Sigmoid colon (tissue), 7 donors: Measurements from ENCODE around the gene MRPS5. TPM values are rescaled to one million over a fixed set of nuclear protein-coding genes. Genes with fewer than 3 reads are reported as not detected.

Experiments
- DNase-seq: peaks from one replicate; pipeline ENCODE4 v3.0.0-alpha.2; 2019
- H3K27ac ChIP-seq, 4 donors: fragments of 200-600 bp; sonication (generic); one replicate each; pipeline ENCODE4 v1.5.1; 2016 to 2019; ENCODE audit warnings: mild to moderate bottlenecking in 1 of 4
- H3K27me3 ChIP-seq, 3 donors: fragments of 200-600 bp; sonication (generic); one replicate each; pipeline ENCODE4 v1.5.1; 2019; ENCODE audit warnings: mild to moderate bottlenecking in 1 of 3
- H3K36me3 ChIP-seq, 4 donors: fragments of 200-600 bp; sonication (generic); one replicate each; pipeline ENCODE4 v1.5.1; 2016 to 2019
- H3K4me1 ChIP-seq, 4 donors: fragments of 200-600 bp; sonication (generic); one replicate each; pipeline ENCODE4 v1.5.1; 2017 to 2019
- H3K4me3 ChIP-seq, 4 donors: fragments of 200-600 bp; sonication (generic); one replicate each; pipeline ENCODE4 v1.5.1; 2017 to 2019; ENCODE audit warnings: mild to moderate bottlenecking in 2 of 4, moderate library complexity in 1 of 4
- H3K9me3 ChIP-seq, 4 donors: fragments of 200-600 bp in 3 of 4; sonication (generic) in 3 of 4; one replicate each; pipeline versions ENCODE4 v1.5.1 to v1.6.1; 2013 to 2019
- CTCF ChIP-seq, 4 experiments: fragments of 450-650 bp in 3 of 4; fragments of 200-600 bp in 1 of 4; IDR thresholded peaks; one replicate each; pipeline ENCODE4 v1.5.1; 2016 to 2019; ENCODE audit warnings: antibody characterized with exemption in 4 of 4, mild to moderate bottlenecking in 3 of 4, moderate library complexity in 2 of 4
- EP300 ChIP-seq, 4 donors: sonication (generic); formaldehyde crosslinking; IDR thresholded peaks; one replicate each; pipeline ENCODE4 v1.6.1; 2017; ENCODE audit warnings: antibody characterized with exemption in 4 of 4
- POLR2A ChIP-seq, 2 donors: fragments of 450-650 bp; IDR thresholded peaks; one replicate each; pipeline ENCODE4 v1.6.1; 2016; ENCODE audit warnings: antibody characterized with exemption in 2 of 2, mild to moderate bottlenecking in 2 of 2, moderate library complexity in 2 of 2
- POLR2AphosphoS5 ChIP-seq, 4 donors: sonication (generic); formaldehyde crosslinking; IDR thresholded peaks; one replicate each; pipeline ENCODE4 v1.6.1; 2017; ENCODE audit warnings: antibody characterized with exemption in 4 of 4
- WGBS, 2 donors: extraction: QIAGEN DNeasy Blood & Tissue Kit; methylation state at CpG; one replicate each; pipeline ENCODE4 v1.1.7; 2013; 5-methylcytosine and 5-hydroxymethylcytosine counted together
- intact Hi-C: fragments of 100-400 bp; cut with DNase I; formaldehyde crosslinking; loops from one replicate; pipeline ENCODE4 v1.15.1; 2023
- polyA plus RNA-seq, 3 donors: library from polyadenylated mRNA; stranded (reverse); fragments of 200-250 nt; gene quantifications; one replicate each; pipeline ENCODE4 v1.2.3, GENCODE V29; 2013
- total RNA-seq, 4 donors: library from RNA; depleted of rRNA; stranded (reverse); fragments of >200 nt; gene quantifications; one replicate each; pipeline ENCODE4 v1.1.0, GENCODE V29; 2016
- donor health status: healthy with polysubstance abuse.
- donor health status: Bipolar disorder and iron deficiency.
- donor health status: healthy.

The MRPS5 gene
- total and polyA plus RNA-seq, 7 donors: 43.5 to 78.3 (median 55.9) TPM

- Histone ChIP-seq H3K4me1 (peaks cover 2 to 10% (median 9%) of the 10 kb centered on the region in 4 donors), H3K27ac (no peak overlapping the region), H3K36me3 (no peaks in the 10 kb centered on the region), H3K27me3 (peaks cover 0 to 62% (median 32%) of the 10 kb centered on the region in 3 donors), H3K4me3 (peak overlapping the region; percentile 14 to 46 (median 38)), H3K9me3 (no peaks in the 10 kb centered on the region)
- intact Hi-C loops: loop anchor here (5.0 kb wide), 1 partner anchor 55 kb away; no protein-coding TSS in a partner anchor
- TF ChIP-seq CTCF (IDR thresholded peaks at IDR 0.05) (peak; percentile 26 to 77 (median 60)), EP300 (IDR thresholded peaks at IDR 0.05) (no peak)
- 4 to 9% methylated on average over 44 of the region's 44 CpGs for WGBS, 2 donors
- peak; percentile 73 for DNase-seq
Measured at GRCh38 chr2:95076705-95077529, 44.7 kb downstream of the MRPS5 start.

GRCh38 chr2:95075440-95076132 lies 46.0 kb downstream of the MRPS5 start:
- intact Hi-C loops: loop anchor here (5.0 kb wide), 1 partner anchor 53 kb away; no protein-coding TSS in a partner anchor
- no peak for TF ChIP-seq CTCF (IDR thresholded peaks at IDR 0.05)
- TF ChIP-seq EP300 (IDR thresholded peaks at IDR 0.05): no peak
- no peak for TF ChIP-seq POLR2AphosphoS5 (IDR thresholded peaks at IDR 0.05)
- TF ChIP-seq POLR2A (IDR thresholded peaks at IDR 0.05): no peak
- DNase-seq: no peak
- H3K27ac ChIP-seq: no peak overlapping the region
- H3K4me3 ChIP-seq: no peak overlapping the region
- 78% methylated on average over 8 of the region's 8 CpGs for WGBS, 2 donors
- no peaks in the 10 kb centered on the region for H3K36me3 ChIP-seq
- H3K27me3 ChIP-seq: peaks cover 0 to 62% (median 32%) of the 10 kb centered on the region in 3 donors
- H3K4me1 ChIP-seq: peaks cover 0 to 10% (median 9%) of the 10 kb centered on the region in 4 donors
- no peaks in the 10 kb centered on the region for H3K9me3 ChIP-seq

- Histone ChIP-seq H3K36me3 (no peaks in the 10 kb centered on the region), H3K27me3 (peaks cover 0 to 60% (median 32%) of the 10 kb centered on the region in 3 donors), H3K27ac (no peak overlapping the region), H3K4me1 (peaks cover 0 to 10% (median 9%) of the 10 kb centered on the region in 4 donors), H3K4me3 (no peak overlapping the region), H3K9me3 (no peaks in the 10 kb centered on the region)
- WGBS, 2 donors: 56 to 78% methylated on average over 15 of the region's 15 CpGs
- TF ChIP-seq CTCF (IDR thresholded peaks at IDR 0.05): no peak
- TF ChIP-seq POLR2A (IDR thresholded peaks at IDR 0.05): no peak
- TF ChIP-seq POLR2AphosphoS5 (IDR thresholded peaks at IDR 0.05): no peak
- intact Hi-C loops: loop anchor here (5.0 kb wide), 1 partner anchor 53 kb away; no protein-coding TSS in a partner anchor
- no peak for DNase-seq
Measured at GRCh38 chr2:95074663-95075439, 46.8 kb downstream of the MRPS5 start.

- Histone ChIP-seq H3K36me3 (no peaks in the 10 kb centered on the region), H3K27ac (no peak overlapping the region), H3K27me3 (peaks cover 0 to 59% (median 32%) of the 10 kb centered on the region in 3 donors), H3K9me3 (no peaks in the 10 kb centered on the region), H3K4me1 (peaks cover 0 to 10% (median 9%) of the 10 kb centered on the region in 4 donors), H3K4me3 (no peak overlapping the region)
- DNase-seq: no peak
- TF ChIP-seq EP300 (IDR thresholded peaks at IDR 0.05) (no peak), POLR2AphosphoS5 (IDR thresholded peaks at IDR 0.05) (no peak), POLR2A (IDR thresholded peaks at IDR 0.05) (no peak), CTCF (IDR thresholded peaks at IDR 0.05) (no peak)
- intact Hi-C loops: no loop called here
- WGBS, 2 donors: 72 to 83% methylated on average over 18 of the region's 18 CpGs
Measured at GRCh38 chr2:95073856-95074662, 47.5 kb downstream of the MRPS5 start.
